HEK293T (cell line): ENCODE results near the gene TBC1D10A.

Experiments
- CTCF ChIA-PET: fragments of 350-600 bp; formaldehyde crosslinking; extraction: SDS; loops from one replicate; lab custom pipeline; 2021; ENCODE audit warnings: antibody characterized with exemption, inconsistent platforms; lab: Yijun Ruan, JAX
- POLR2A ChIA-PET: fragments of 350-600 bp; formaldehyde crosslinking; extraction: SDS; loops from one replicate; lab custom pipeline; 2020; ENCODE audit warnings: antibody characterized with exemption, inconsistent platforms; lab: Yijun Ruan, JAX
- DNase-seq: peaks from one replicate; pipeline ENCODE4 v3.0.0; 2012; ENCODE audit warnings: mixed read lengths; ENCODE audit errors: extremely low spot score
- ARNT ChIP-seq: fragments of 450-650 bp; IDR thresholded peaks from 2 replicates; pipeline ENCODE4 v1.6.1; 2017; ENCODE audit warnings: mild to moderate bottlenecking
- BHLHE40 ChIP-seq: fragments of 450-650 bp; IDR thresholded peaks from 2 replicates; pipeline ENCODE4 v1.6.1; 2016; ENCODE audit warnings: mild to moderate bottlenecking, moderate library complexity, borderline replicate concordance
- CTBP1 ChIP-seq: fragments of 450-650 bp; IDR thresholded peaks from 2 replicates; pipeline ENCODE4 v1.6.1; 2016; ENCODE audit warnings: borderline replicate concordance
- ELF4 ChIP-seq: fragments of 450-650 bp; IDR thresholded peaks from 2 replicates; pipeline ENCODE4 v1.6.1; 2017; ENCODE audit warnings: antibody characterized with exemption
- FOXA1 ChIP-seq: fragments of 450-650 bp; IDR thresholded peaks from 2 replicates; pipeline ENCODE4 v1.6.1; 2016; ENCODE audit warnings: mild to moderate bottlenecking
- FOXK2 ChIP-seq: fragments of 450-650 bp; IDR thresholded peaks from 2 replicates; pipeline ENCODE4 v1.6.1; 2016; ENCODE audit warnings: mild to moderate bottlenecking
- FOXM1 ChIP-seq: fragments of 450-650 bp; IDR thresholded peaks from 2 replicates; pipeline ENCODE4 v1.6.1; 2017; ENCODE audit warnings: mild to moderate bottlenecking, borderline replicate concordance
- HDGF ChIP-seq: fragments of 450-650 bp; IDR thresholded peaks from 2 replicates; pipeline ENCODE4 v1.6.1; 2017; ENCODE audit warnings: antibody characterized with exemption, borderline replicate concordance
- L3MBTL2 ChIP-seq: fragments of 450-650 bp; conservative IDR thresholded peaks from 2 replicates; pipeline ENCODE4 v1.6.1; 2016; ENCODE audit warnings: mild to moderate bottlenecking
- LEF1 ChIP-seq: fragments of 450-650 bp; IDR thresholded peaks from 2 replicates; pipeline ENCODE4 v1.6.1; 2017; ENCODE audit warnings: mild to moderate bottlenecking, borderline replicate concordance
- NFRKB ChIP-seq: fragments of 450-650 bp; IDR thresholded peaks from 2 replicates; pipeline ENCODE4 v1.6.1; 2016; ENCODE audit warnings: mild to moderate bottlenecking, moderate library complexity
- PKNOX1 ChIP-seq: fragments of 450-650 bp; IDR thresholded peaks from 2 replicates; pipeline ENCODE4 v1.6.1; 2016
- SP1 ChIP-seq: fragments of 450-650 bp; IDR thresholded peaks from 2 replicates; pipeline ENCODE4 v1.6.1; 2017
- SUZ12 ChIP-seq: fragments of 450-650 bp; IDR thresholded peaks from 2 replicates; pipeline ENCODE4 v1.6.1; 2016; ENCODE audit warnings: mild to moderate bottlenecking
- TARDBP ChIP-seq: fragments of 450-650 bp; IDR thresholded peaks from 2 replicates; pipeline ENCODE4 v1.6.1; 2016
- ZNF384 ChIP-seq: fragments of 450-650 bp; IDR thresholded peaks from 2 replicates; pipeline ENCODE4 v1.6.1; 2016

The TBC1D10A gene

GRCh38 chr22:30283342-30283741 lies 43.4 kb downstream of the TBC1D10A start:
- DNase-seq, result no peak
- TF ChIP-seq ELF4 (no peak), SP1 (no peak), LEF1 (no peak), L3MBTL2 (no peak), ZNF384 (no peak), BHLHE40 (no peak), FOXA1 (no peak), TARDBP (no peak), CTBP1 (no peak), HDGF (no peak), PKNOX1 (no peak)
- ChIA-PET CTCF (interaction anchor here (0.6 to 1.0 kb wide), 2 partner anchors 28 to 94 kb away, joined by 4 to 6 read pairs; no protein-coding TSS in a partner anchor), POLR2A (interaction anchor here (0.8 kb wide), 1 partner anchor 13 kb away, joined by 3 read pairs; no protein-coding TSS in a partner anchor)

GRCh38 chr22:30282616-30283046 lies 44.1 kb downstream of the TBC1D10A start:
- TF ChIP-seq L3MBTL2 (no peak), FOXA1 (no peak), NFRKB (no peak), HDGF (no peak), SUZ12 (no peak), ELF4 (no peak), FOXK2 (no peak), FOXM1 (no peak), ZNF384 (no peak), LEF1 (no peak), PKNOX1 (no peak), TARDBP (no peak), CTBP1 (no peak)
- no peak for DNase-seq
- CTCF ChIA-PET, result interaction anchor here (0.7 to 1.2 kb wide), 2 partner anchors 32 to 875 kb away, joined by 3 read pairs; no protein-coding TSS in a partner anchor
- POLR2A ChIA-PET, result interaction anchor here (0.6 kb wide), 1 partner anchor 271 kb away, joined by 3 read pairs; no protein-coding TSS in a partner anchor

- POLR2A ChIA-PET, result interaction anchor here (1.9 kb wide), 1 partner anchor 8 kb away, joined by 5 read pairs; the partner anchor contains the start of gene CASTOR1
- no peak for DNase-seq
- TF ChIP-seq ELF4, result no peak
- CTCF ChIA-PET, result interaction anchor here (1.0 to 1.1 kb wide), 2 partner anchors 17 to 25 kb away, joined by 4 to 5 read pairs; no protein-coding TSS in a partner anchor
Observed at GRCh38 chr22:30280505-30280904, 46.2 kb downstream of the TBC1D10A start.

GRCh38 chr22:30279932-30280331 lies 46.8 kb downstream of the TBC1D10A start:
- ChIA-PET POLR2A (interaction anchor here (0.5 to 1.9 kb wide), 2 partner anchors 9 to 76 kb away, joined by 3 to 5 read pairs; partner anchors contain the start of genes CASTOR1 and SF3A1), CTCF (interaction anchor here (1.1 to 1.3 kb wide), 2 partner anchors 16 to 24 kb away, joined by 4 to 5 read pairs; no protein-coding TSS in a partner anchor)
- TF ChIP-seq CTBP1 (no peak), ARNT (no peak), NFRKB (no peak), SP1 (no peak), HDGF (no peak), L3MBTL2 (no peak), TARDBP (no peak), SUZ12 (no peak), LEF1 (no peak), FOXM1 (no peak), ZNF384 (no peak), FOXA1 (no peak), FOXK2 (no peak), ELF4 (no peak), BHLHE40 (no peak), PKNOX1 (no peak)
- DNase-seq, result no peak

GRCh38 chr22:30279046-30279788 lies 47.5 kb downstream of the TBC1D10A start:
- CTCF ChIA-PET, result interaction anchor here (1.3 kb wide), 1 partner anchor 23 kb away, joined by 4 read pairs; no protein-coding TSS in a partner anchor
- TF ChIP-seq ZNF384 (no peak), HDGF (no peak), LEF1 (no peak), ELF4 (no peak), CTBP1 (no peak), SP1 (no peak), FOXK2 (no peak), FOXA1 (no peak)
- POLR2A ChIA-PET, result interaction anchor here (0.5 to 1.9 kb wide), 3 partner anchors 9 to 146 kb away, joined by 3 to 5 read pairs (median 3); partner anchors contain the start of genes CASTOR1, MTFP1 and SF3A1
- no peak for DNase-seq
